ENCODE data around the gene SLC10A1. TPM values are rescaled to one million over a fixed set of nuclear protein-coding genes. Genes with fewer than 3 reads are reported as not detected.

Gene SLC10A1
- total and polyA plus RNA-seq, 4 donors = 1.1 to 77.3 (median 60.3) TPM

- H3K4me3 ChIP-seq (ENCODE audit: low read depth in 1 of 3, low read length in 3 of 3) = no peak overlapping the region
- no peaks in the 10 kb centered on the region for H3K9me3 ChIP-seq (ENCODE audit: control insufficient read depth in 4 of 4, low read length in 3 of 4)
- no peak for DNase-seq (ENCODE audit: low spot score)
- H3K27ac ChIP-seq (ENCODE audit: low read depth in 1 of 2, low read length in 2 of 2) = no peak overlapping the region
- TF ChIP-seq FOXA2 (IDR thresholded peaks at IDR 0.05) = no peak
- no peak for TF ChIP-seq HNF4G (IDR thresholded peaks at IDR 0.05)
- TF ChIP-seq CTCF (IDR thresholded peaks at IDR 0.05; ENCODE audit: low read depth, low read length, missing input control) = no peak
- no peak for TF ChIP-seq RAD21 (IDR thresholded peaks at IDR 0.05)
- TF ChIP-seq RXRA (IDR thresholded peaks at IDR 0.05) = no peak
- no peak for TF ChIP-seq ZBTB33 (IDR thresholded peaks at IDR 0.05)
- no peak for TF ChIP-seq GABPA (IDR thresholded peaks at IDR 0.05 in 1 of 2, conservative IDR thresholded peaks at IDR 0.05 in 1 of 2)
- no peak for TF ChIP-seq TAF1 (conservative IDR thresholded peaks at IDR 0.05)
- TF ChIP-seq MAX (IDR thresholded peaks at IDR 0.05) = no peak
- TF ChIP-seq JUND (IDR thresholded peaks at IDR 0.05) = no peak
- no peak for TF ChIP-seq NR2F2 (IDR thresholded peaks at IDR 0.05)
- no peak for TF ChIP-seq EGR1 (IDR thresholded peaks at IDR 0.05; ENCODE audit: low read depth in 2 of 2)
- WGBS = 88% methylated on average over 13 of the region's 13 CpGs
- H3K4me1 ChIP-seq (ENCODE audit: control insufficient read depth in 4 of 4, insufficient read depth in 4 of 4, low read length in 3 of 4) = peaks cover 0 to 2% (median 0%) of the 10 kb centered on the region in 4 donors
- no peak overlapping the region for H3K9ac ChIP-seq (ENCODE audit: low read depth in 1 of 2, low read length in 2 of 2)
- no peaks in the 10 kb centered on the region for H3K27me3 ChIP-seq (ENCODE audit: control insufficient read depth in 4 of 4, insufficient read depth in 4 of 4, low read length in 3 of 4)
- no peaks in the 10 kb centered on the region for H3K36me3 ChIP-seq (ENCODE audit: control insufficient read depth in 4 of 4, insufficient read depth in 3 of 4, low read depth in 1 of 4, low read length in 3 of 4)
Observed at GRCh38 chr14:69842686-69843420, 45.8 kb upstream of the SLC10A1 start.

- Histone ChIP-seq H3K36me3 (ENCODE audit: control insufficient read depth in 4 of 4, insufficient read depth in 3 of 4, low read depth in 1 of 4, low read length in 3 of 4) (no peaks in the 10 kb centered on the region), H3K9me3 (ENCODE audit: control insufficient read depth in 4 of 4, low read length in 3 of 4) (no peaks in the 10 kb centered on the region), H3K4me3 (ENCODE audit: low read depth in 1 of 3, low read length in 3 of 3) (no peak overlapping the region), H3K27me3 (ENCODE audit: control insufficient read depth in 4 of 4, insufficient read depth in 4 of 4, low read length in 3 of 4) (no peaks in the 10 kb centered on the region), H3K4me1 (ENCODE audit: control insufficient read depth in 4 of 4, insufficient read depth in 4 of 4, low read length in 3 of 4) (peaks cover 0 to 2% (median 0%) of the 10 kb centered on the region in 4 donors), H3K27ac (ENCODE audit: low read depth in 1 of 2, low read length in 2 of 2) (no peak overlapping the region), H3K9ac (ENCODE audit: low read depth in 1 of 2, low read length in 2 of 2) (no peak overlapping the region)
- TF ChIP-seq MAX (IDR thresholded peaks at IDR 0.05) (no peak), TAF1 (conservative IDR thresholded peaks at IDR 0.05) (no peak), RAD21 (IDR thresholded peaks at IDR 0.05) (no peak), FOXA2 (IDR thresholded peaks at IDR 0.05) (no peak), GABPA (IDR thresholded peaks at IDR 0.05 in 1 of 2, conservative IDR thresholded peaks at IDR 0.05 in 1 of 2) (no peak), HNF4G (IDR thresholded peaks at IDR 0.05) (no peak), ATF3 (IDR thresholded peaks at IDR 0.05) (no peak), JUND (IDR thresholded peaks at IDR 0.05) (no peak), YY1 (IDR thresholded peaks at IDR 0.05) (no peak), HNF4A (conservative IDR thresholded peaks at IDR 0.05) (no peak)
- no peak for DNase-seq (ENCODE audit: low spot score)
- 68% methylated on average over 5 of the region's 5 CpGs for WGBS
Observed at GRCh38 chr14:69841656-69842055, 44.6 kb upstream of the SLC10A1 start.
